ENCODE results near the gene SUMO2. TPM values are rescaled to one million over a fixed set of nuclear protein-coding genes. Genes with fewer than 3 reads are reported as not detected.

Gene SUMO2
- total and polyA plus RNA-seq, 10 of the 15 experiments (the other 5 are each of a cell fraction or from before 2014, with no cell fraction given): 163 to 803 (median 555) TPM

GRCh38 chr17:75205037-75205792 is 22.5 kb upstream of the SUMO2 start, which contains the start of gene NUP85 (continued):
- TF ChIP-seq NR2F1 (conservative IDR thresholded peaks at IDR 0.05): 0 out of 2 replicates have a peak, but pooled peaks have one; percentile 26
- no peak for TF ChIP-seq FOS (IDR thresholded peaks at IDR 0.05; ENCODE audit: borderline replicate concordance, extremely low read depth, insufficient read length)
- TF ChIP-seq ASH2L (IDR thresholded peaks at IDR 0.05; ENCODE audit: borderline replicate concordance, low read depth): no peak
- no peak for TF ChIP-seq EZH2 (IDR thresholded peaks at IDR 0.05; ENCODE audit: borderline replicate concordance, control insufficient read depth, low read depth, low read length)
- peak; percentile 44; the same call in 1 of the 2 replicates for TF ChIP-seq PKNOX1 (IDR thresholded peaks at IDR 0.05)
- TF ChIP-seq, protein P1, sequence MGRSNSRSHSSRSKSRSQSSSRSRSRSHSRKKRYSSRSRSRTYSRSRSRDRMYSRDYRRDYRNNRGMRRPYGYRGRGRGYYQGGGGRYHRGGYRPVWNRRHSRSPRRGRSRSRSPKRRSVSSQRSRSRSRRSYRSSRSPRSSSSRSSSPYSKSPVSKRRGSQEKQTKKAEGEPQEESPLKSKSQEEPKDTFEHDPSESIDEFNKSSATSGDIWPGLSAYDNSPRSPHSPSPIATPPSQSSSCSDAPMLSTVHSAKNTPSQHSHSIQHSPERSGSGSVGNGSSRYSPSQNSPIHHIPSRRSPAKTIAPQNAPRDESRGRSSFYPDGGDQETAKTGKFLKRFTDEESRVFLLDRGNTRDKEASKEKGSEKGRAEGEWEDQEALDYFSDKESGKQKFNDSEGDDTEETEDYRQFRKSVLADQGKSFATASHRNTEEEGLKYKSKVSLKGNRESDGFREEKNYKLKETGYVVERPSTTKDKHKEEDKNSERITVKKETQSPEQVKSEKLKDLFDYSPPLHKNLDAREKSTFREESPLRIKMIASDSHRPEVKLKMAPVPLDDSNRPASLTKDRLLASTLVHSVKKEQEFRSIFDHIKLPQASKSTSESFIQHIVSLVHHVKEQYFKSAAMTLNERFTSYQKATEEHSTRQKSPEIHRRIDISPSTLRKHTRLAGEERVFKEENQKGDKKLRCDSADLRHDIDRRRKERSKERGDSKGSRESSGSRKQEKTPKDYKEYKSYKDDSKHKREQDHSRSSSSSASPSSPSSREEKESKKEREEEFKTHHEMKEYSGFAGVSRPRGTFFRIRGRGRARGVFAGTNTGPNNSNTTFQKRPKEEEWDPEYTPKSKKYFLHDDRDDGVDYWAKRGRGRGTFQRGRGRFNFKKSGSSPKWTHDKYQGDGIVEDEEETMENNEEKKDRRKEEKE (IDR thresholded peaks at IDR 0.05): no peak
- TF ChIP-seq FOXM1 (IDR thresholded peaks at IDR 0.05; ENCODE audit: low read depth, low read length): no peak
- no peak for TF ChIP-seq SMC3 (IDR thresholded peaks at IDR 0.05; ENCODE audit: borderline replicate concordance, low read length)
- peak; percentile 99 for TF ChIP-seq RB1 (IDR thresholded peaks at IDR 0.05; ENCODE audit: borderline replicate concordance)
- peak; percentile 59; the same call in 1 of the 2 replicates for TF ChIP-seq TAF1 (IDR thresholded peaks at IDR 0.05; ENCODE audit: borderline replicate concordance, low read depth, low read length)
- peak in 1 of 2 experiments; percentile 45; a peak in 1 of 4 replicates for TF ChIP-seq EP300 (IDR thresholded peaks at IDR 0.05; ENCODE audit: borderline replicate concordance in 1 of 2, control insufficient read depth in 1 of 2, low read depth in 2 of 2, low read length in 2 of 2)
- peak; percentile 15; the same call in 1 of the 2 replicates for TF ChIP-seq SMAD5 (IDR thresholded peaks at IDR 0.05; ENCODE audit: low read depth)
- no peak for TF ChIP-seq RFX5 (IDR thresholded peaks at IDR 0.05; ENCODE audit: low read depth, low read length)
- TF ChIP-seq PML (IDR thresholded peaks at IDR 0.05; ENCODE audit: low read length): peak; percentile 91
- no peak for TF ChIP-seq ZBTB11 (CRISPR knock-in tag; IDR thresholded peaks at IDR 0.05)
- no peak for TF ChIP-seq JUNB (IDR thresholded peaks at IDR 0.05)
- peak; percentile 98 for TF ChIP-seq ZBTB33 (IDR thresholded peaks at IDR 0.05)
- TF ChIP-seq E2F4 (IDR thresholded peaks at IDR 0.05; ENCODE audit: low read depth, low read length): peak; percentile 84
- TF ChIP-seq TCF12 (IDR thresholded peaks at IDR 0.05; ENCODE audit: low read depth, low read length): no peak
